HepG2 (cell line): Measurements from ENCODE around the gene ASB14. TPM values are rescaled to one million over a fixed set of nuclear protein-coding genes. Genes with fewer than 3 reads are reported as not detected.

Experiments
- AGO2 ChIP-seq: fragments of 200-400 bp; formaldehyde crosslinking; optimal IDR thresholded peaks from 2 replicates; pipeline ENCODE3; 2017; ENCODE audit warnings: mild to moderate bottlenecking, low read depth, low read length, moderate library complexity
- ATF4 ChIP-seq, 2 experiments: fragments of 450-650 bp in 1 of 2; sonication (generic) in 1 of 2; formaldehyde crosslinking; IDR thresholded peaks; 2 replicates each; pipeline versions ENCODE4 v1.5.0 to v1.8.0; 2020 to 2022; ENCODE audit warnings: mild to moderate bottlenecking in 1 of 2, missing genetic modification reagents in 1 of 2
- CCDC6 ChIP-seq: sonication (generic); formaldehyde crosslinking; IDR thresholded peaks from 2 replicates; pipeline ENCODE4 v1.8.1; 2022; ENCODE audit warnings: mild to moderate bottlenecking, missing genetic modification reagents, moderate library complexity
- DR1 ChIP-seq: sonication (generic); formaldehyde crosslinking; IDR thresholded peaks from 2 replicates; pipeline ENCODE4 v1.8.0; 2021; ENCODE audit warnings: mild to moderate bottlenecking, missing genetic modification reagents, inconsistent platforms
- GFI1 ChIP-seq: sonication (generic); formaldehyde crosslinking; IDR thresholded peaks from 2 replicates; pipeline ENCODE4 v1.5.0; 2020; ENCODE audit warnings: missing genetic modification reagents, mild to moderate bottlenecking, borderline replicate concordance
- MYPOP ChIP-seq: sonication (generic); formaldehyde crosslinking; IDR thresholded peaks from 2 replicates; pipeline ENCODE4 v1.8.1; 2023; ENCODE audit warnings: mild to moderate bottlenecking, moderate library complexity, missing genetic modification reagents
- PRDM10 ChIP-seq: sonication (generic); formaldehyde crosslinking; IDR thresholded peaks from 2 replicates; pipeline ENCODE4 v1.4.0; 2020; ENCODE audit warnings: low read depth, missing genetic modification reagents
- THAP11 ChIP-seq: IDR thresholded peaks from 2 replicates; pipeline ENCODE4 v1.6.1; 2016; ENCODE audit warnings: missing biosample characterization, missing genetic modification reagents
- U2AF2 ChIP-seq: fragments of 200-400 bp; formaldehyde crosslinking; IDR thresholded peaks from 2 replicates; pipeline ENCODE4 v1.6.1; 2017; ENCODE audit warnings: low read depth, mild to moderate bottlenecking, low read length
- ZIK1 ChIP-seq: sonication (generic); formaldehyde crosslinking; IDR thresholded peaks from 2 replicates; pipeline ENCODE4 v1.5.0; 2020; ENCODE audit warnings: mild to moderate bottlenecking, low read depth, missing genetic modification reagents, borderline replicate concordance
- ZNF577 ChIP-seq: sonication (generic); formaldehyde crosslinking; IDR thresholded peaks from 2 replicates; pipeline ENCODE4 v1.4.0; 2020; ENCODE audit warnings: mild to moderate bottlenecking, low read depth, missing genetic modification reagents, borderline replicate concordance
- ZNF841 ChIP-seq: sonication (generic); formaldehyde crosslinking; IDR thresholded peaks from 2 replicates; pipeline ENCODE4 v1.8.1; 2023; ENCODE audit warnings: missing genetic modification reagents, borderline replicate concordance
- polyA plus RNA-seq, 8 experiments: library from polyadenylated mRNA; depleted of rRNA in 3 of 8; stranded (reverse) in 7 of 8; unstranded in 1 of 8; fragments of >200 nt; fragmentation: Illumina TruSeq in 4 of 8; extraction: Trizol in 4 of 8; gene quantifications; 2 replicates each; pipeline versions ENCODE4 v1.2.1 to v1.2.3, GENCODE V29; 2011 to 2016; ENCODE audit warnings: low read depth in 4 of 8, missing spikeins in 1 of 8, mixed read lengths in 1 of 8; ENCODE audit not compliant: insufficient read depth in 1 of 8
- total RNA-seq, 5 experiments: library from RNA; depleted of rRNA; stranded (reverse); fragments of >200 nt; fragmentation: Illumina TruSeq; extraction: Trizol; gene quantifications; 2 replicates each; pipeline ENCODE4 v1.2.3, GENCODE V29; 2016; ENCODE audit warnings: low read depth in 1 of 5
- TF ChIP-seq, protein P1 (sequence below): sonication (generic); formaldehyde crosslinking; IDR thresholded peaks from 2 replicates; pipeline ENCODE4 v1.4.0; 2020; ENCODE audit warnings: missing genetic modification reagents
- TF ChIP-seq, protein P2 (sequence below): IDR thresholded peaks from 2 replicates; pipeline ENCODE4 v1.6.1; 2018; ENCODE audit warnings: missing genetic modification reagents, mild to moderate bottlenecking, missing compliant biosample characterization

Gene ASB14
- total and polyA plus RNA-seq, 2 of the 13 experiments (the other 11 are each of a cell fraction or from before 2014, with no cell fraction given) = not detected

DNA sequence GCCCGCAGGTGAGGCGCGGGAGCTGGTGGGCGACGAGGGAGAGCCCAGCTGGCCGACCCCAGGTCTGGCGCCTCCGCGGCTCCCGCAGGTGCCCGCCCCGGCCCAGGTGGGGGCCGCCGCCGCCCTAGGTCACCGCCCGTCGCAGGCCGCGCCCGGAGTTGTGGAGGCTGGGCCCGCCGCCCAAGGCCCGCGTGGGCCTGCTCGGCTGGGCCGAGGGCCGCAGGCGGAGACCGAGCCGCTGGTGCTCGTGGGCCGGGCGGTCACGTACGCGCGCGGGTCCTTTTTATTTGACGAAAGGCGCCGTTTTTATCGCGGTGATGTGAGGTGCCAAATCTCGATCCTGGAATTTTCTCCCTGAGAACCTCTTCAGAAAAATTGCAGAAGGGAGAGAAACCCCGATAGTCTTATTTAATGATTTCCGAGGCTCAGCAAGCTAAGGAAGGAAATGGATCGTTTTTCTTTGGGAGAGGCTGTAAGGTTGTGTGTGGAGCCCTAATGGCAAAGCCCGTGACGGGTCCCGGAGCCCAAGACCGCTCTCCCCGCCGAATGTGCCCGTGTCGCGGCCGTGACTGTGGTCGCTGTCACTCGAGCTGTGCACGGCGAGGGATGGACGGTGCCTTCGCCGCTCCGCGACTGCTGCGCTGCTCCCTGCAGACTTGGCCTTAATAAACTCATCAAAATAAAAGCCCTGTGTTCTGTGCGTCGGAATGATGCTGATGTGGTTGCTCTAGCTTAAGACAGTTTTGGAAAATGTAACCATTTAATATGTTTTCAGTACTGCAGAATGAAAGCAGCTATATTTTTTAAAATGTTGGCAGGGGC, 64.3 kb downstream of the ASB14 start (continued):
- no peak for TF ChIP-seq PRDM10
- TF ChIP-seq, protein P1, sequence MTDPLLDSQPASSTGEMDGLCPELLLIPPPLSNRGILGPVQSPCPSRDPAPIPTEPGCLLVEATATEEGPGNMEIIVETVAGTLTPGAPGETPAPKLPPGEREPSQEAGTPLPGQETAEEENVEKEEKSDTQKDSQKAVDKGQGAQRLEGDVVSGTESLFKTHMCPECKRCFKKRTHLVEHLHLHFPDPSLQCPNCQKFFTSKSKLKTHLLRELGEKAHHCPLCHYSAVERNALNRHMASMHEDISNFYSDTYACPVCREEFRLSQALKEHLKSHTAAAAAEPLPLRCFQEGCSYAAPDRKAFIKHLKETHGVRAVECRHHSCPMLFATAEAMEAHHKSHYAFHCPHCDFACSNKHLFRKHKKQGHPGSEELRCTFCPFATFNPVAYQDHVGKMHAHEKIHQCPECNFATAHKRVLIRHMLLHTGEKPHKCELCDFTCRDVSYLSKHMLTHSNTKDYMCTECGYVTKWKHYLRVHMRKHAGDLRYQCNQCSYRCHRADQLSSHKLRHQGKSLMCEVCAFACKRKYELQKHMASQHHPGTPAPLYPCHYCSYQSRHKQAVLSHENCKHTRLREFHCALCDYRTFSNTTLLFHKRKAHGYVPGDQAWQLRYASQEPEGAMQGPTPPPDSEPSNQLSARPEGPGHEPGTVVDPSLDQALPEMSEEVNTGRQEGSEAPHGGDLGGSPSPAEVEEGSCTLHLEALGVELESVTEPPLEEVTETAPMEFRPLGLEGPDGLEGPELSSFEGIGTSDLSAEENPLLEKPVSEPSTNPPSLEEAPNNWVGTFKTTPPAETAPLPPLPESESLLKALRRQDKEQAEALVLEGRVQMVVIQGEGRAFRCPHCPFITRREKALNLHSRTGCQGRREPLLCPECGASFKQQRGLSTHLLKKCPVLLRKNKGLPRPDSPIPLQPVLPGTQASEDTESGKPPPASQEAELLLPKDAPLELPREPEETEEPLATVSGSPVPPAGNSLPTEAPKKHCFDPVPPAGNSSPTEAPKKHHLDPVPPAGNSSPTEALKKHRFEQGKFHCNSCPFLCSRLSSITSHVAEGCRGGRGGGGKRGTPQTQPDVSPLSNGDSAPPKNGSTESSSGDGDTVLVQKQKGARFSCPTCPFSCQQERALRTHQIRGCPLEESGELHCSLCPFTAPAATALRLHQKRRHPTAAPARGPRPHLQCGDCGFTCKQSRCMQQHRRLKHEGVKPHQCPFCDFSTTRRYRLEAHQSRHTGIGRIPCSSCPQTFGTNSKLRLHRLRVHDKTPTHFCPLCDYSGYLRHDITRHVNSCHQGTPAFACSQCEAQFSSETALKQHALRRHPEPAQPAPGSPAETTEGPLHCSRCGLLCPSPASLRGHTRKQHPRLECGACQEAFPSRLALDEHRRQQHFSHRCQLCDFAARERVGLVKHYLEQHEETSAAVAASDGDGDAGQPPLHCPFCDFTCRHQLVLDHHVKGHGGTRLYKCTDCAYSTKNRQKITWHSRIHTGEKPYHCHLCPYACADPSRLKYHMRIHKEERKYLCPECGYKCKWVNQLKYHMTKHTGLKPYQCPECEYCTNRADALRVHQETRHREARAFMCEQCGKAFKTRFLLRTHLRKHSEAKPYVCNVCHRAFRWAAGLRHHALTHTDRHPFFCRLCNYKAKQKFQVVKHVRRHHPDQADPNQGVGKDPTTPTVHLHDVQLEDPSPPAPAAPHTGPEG (CRISPR knock-in tag) = peak; percentile 84; the same call in 1 of the 2 replicates
- TF ChIP-seq THAP11 (CRISPR knock-in tag) = no peak
- TF ChIP-seq ZNF577 (CRISPR knock-in tag) = no peak
- 0 out of 2 replicates have a peak, but pooled peaks have one; percentile 10 for TF ChIP-seq CCDC6 (CRISPR knock-in tag)
- no peak for TF ChIP-seq DR1 (CRISPR knock-in tag)
- no peak for TF ChIP-seq MYPOP (CRISPR knock-in tag)
- no peak for TF ChIP-seq U2AF2
- TF ChIP-seq GFI1 (CRISPR knock-in tag) = no peak
- TF ChIP-seq, protein P2, sequence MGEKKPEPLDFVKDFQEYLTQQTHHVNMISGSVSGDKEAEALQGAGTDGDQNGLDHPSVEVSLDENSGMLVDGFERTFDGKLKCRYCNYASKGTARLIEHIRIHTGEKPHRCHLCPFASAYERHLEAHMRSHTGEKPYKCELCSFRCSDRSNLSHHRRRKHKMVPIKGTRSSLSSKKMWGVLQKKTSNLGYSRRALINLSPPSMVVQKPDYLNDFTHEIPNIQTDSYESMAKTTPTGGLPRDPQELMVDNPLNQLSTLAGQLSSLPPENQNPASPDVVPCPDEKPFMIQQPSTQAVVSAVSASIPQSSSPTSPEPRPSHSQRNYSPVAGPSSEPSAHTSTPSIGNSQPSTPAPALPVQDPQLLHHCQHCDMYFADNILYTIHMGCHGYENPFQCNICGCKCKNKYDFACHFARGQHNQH (CRISPR knock-in tag) = no peak
- no peak for TF ChIP-seq ZNF841 (CRISPR knock-in tag)
- TF ChIP-seq ATF4 (CRISPR knock-in tag; IDR thresholded peaks at IDR 0.05) = no peak
- 0 out of 2 replicates have a peak, but pooled peaks have one; percentile 0 for TF ChIP-seq ZIK1 (CRISPR knock-in tag)
- peak; percentile 47 for TF ChIP-seq AGO2
